Subcutaneous adipose tissue (tissue), 4 donors: Measurements from ENCODE around the gene SUCO. TPM values are rescaled to one million over a fixed set of nuclear protein-coding genes. Genes with fewer than 3 reads are reported as not detected.

Source experiments
- CTCF ChIP-seq: fragments of 450-650 bp; IDR thresholded peaks from one replicate; pipeline ENCODE4 v1.5.1; 2016; ENCODE audit warnings: low read depth, mild to moderate bottlenecking, control low read depth, antibody characterized with exemption, moderate library complexity
- total RNA-seq, 4 donors: library from RNA; depleted of rRNA; stranded (reverse); fragments of >200 nt; gene quantifications; one replicate each; pipeline ENCODE4 v1.1.0, GENCODE V29; 2016

SUCO gene
- total RNA-seq, 4 donors from 2014 or later: 26.9 to 35.9 (median 32.8) TPM

- TF ChIP-seq CTCF: no peak
These were observed 14.1 kb downstream of the SUCO start for GRCh38 chr1:172547071-172547470.

GRCh38 chr1:172549621-172550280, 16.8 kb downstream of the SUCO start:
- TF ChIP-seq CTCF: no peak

GRCh38 chr1:172551279-172551678, 18.3 kb downstream of the SUCO start:
- no peak for TF ChIP-seq CTCF

- TF ChIP-seq CTCF: no peak
These were observed 22.0 kb downstream of the SUCO start for GRCh38 chr1:172554915-172555314.

GRCh38 chr1:172556461-172556860, 23.5 kb downstream of the SUCO start:
- TF ChIP-seq CTCF: no peak

- TF ChIP-seq CTCF: no peak
These were observed 24.3 kb downstream of the SUCO start for GRCh38 chr1:172557270-172557669.

GRCh38 chr1:172559572-172560210, 26.7 kb downstream of the SUCO start:
- TF ChIP-seq CTCF: no peak
